Kidney tubule cell (primary cell): ENCODE results near the gene GBP4.
"Not testable (repeated sequence)": the region's sequence is repeated elsewhere in the genome, so short reads cannot be mapped to it uniquely, and the experiment has no call there.

Experiments used
- DNase-seq: peaks from one replicate; pipeline ENCODE4 v3.0.0-alpha.2; 2018; ENCODE audit warnings: low spot score

The GBP4 gene, protein sequence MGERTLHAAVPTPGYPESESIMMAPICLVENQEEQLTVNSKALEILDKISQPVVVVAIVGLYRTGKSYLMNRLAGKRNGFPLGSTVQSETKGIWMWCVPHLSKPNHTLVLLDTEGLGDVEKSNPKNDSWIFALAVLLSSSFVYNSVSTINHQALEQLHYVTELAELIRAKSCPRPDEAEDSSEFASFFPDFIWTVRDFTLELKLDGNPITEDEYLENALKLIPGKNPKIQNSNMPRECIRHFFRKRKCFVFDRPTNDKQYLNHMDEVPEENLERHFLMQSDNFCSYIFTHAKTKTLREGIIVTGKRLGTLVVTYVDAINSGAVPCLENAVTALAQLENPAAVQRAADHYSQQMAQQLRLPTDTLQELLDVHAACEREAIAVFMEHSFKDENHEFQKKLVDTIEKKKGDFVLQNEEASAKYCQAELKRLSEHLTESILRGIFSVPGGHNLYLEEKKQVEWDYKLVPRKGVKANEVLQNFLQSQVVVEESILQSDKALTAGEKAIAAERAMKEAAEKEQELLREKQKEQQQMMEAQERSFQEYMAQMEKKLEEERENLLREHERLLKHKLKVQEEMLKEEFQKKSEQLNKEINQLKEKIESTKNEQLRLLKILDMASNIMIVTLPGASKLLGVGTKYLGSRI

GRCh38 chr1:89198491-89199072 lies at the start of gene GBP4:
Gene GBP4, minus strand, starts transcription at chr1:89198942. Its CDS starts 108 bp downstream, at chr1:89198834.
- DNase-seq: peak; percentile 56

DNA sequence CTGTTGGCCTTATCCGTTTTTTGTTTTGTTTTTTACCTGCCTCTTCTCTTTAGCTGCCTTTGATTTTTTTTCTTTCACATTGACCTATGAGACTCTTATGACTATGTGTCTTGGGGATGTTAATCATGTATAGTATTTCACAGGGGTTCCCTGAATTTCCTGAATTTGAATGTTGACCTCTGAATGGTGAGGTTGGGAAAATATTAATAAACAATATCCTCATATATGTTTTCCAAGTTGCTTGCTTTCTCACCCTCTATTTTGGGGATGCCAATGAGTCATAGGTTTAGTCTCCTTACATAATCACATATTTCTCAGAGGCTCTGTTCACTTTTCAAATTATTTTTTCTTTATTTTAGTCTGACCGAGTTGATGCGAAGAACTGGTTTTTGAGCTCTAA lies 44.3 kb upstream of the GBP4 start:
- DNase-seq: no peak

DNA sequence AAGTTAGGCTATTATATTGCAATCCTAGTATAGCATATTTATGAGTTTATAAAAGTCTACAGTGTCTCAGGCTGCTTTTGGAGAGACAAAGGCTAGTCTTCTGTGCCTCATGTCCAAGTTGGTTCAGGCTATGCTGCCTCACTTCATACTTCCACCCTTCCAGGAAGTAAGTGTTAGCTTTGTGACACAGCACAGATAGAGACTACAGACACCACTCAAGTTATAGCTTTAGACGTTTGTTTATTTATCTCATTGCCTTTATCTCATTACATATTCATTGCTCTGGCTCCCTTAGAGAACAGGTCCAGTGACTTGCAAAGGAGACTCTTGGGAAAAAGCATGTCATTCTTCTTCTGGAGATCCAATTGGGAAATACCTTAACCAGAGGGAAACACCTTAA lies 22.6 kb upstream of the GBP4 start:
- DNase-seq: peak; percentile 4

DNA sequence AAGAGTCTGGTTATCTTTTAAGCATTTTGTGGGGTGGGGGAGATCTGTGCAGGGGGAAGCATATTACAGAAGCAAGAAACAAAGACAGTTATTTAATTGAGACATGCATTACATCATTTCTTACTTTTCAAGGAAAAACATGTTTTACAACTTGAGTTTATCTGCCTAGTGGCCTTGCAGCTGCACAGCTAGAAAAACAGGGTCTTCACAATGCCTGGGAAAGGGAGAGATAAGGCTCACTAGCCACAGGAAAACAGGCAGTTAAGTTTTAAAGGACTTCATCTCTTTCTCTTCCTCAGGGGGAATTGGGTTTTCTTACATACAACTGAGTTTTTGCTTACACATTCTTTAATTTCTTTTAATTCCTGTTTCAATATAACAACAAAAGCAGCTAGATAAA lies 21.1 kb upstream of the GBP4 start:
- not testable (repeated sequence) for DNase-seq

DNA sequence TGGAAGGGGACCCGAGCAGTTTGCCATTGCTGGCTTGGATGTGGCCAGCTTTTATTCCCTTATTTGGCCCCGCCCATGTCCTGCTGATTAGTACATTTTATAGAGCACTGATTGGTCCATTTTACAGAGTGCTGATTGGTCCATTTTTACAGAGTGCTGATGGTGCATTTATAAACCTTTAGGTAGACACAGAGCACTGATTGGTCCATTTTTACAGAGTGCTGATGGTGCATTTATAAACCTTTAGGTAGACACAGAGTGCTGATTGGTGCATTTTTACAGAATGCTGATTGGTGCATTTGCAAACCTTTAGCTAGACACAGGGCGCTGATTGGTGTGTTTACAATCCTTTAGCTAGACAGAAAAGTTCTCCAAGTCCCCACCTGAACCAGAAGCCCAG lies 20.2 kb upstream of the GBP4 start:
- DNase-seq: not testable (repeated sequence)

- no peak for DNase-seq
Measured at GRCh38 chr1:89213347-89213746, 14.6 kb upstream of the GBP4 start.

- DNase-seq: no peak
Measured at GRCh38 chr1:89211035-89211634, 12.4 kb upstream of the GBP4 start.

DNA sequence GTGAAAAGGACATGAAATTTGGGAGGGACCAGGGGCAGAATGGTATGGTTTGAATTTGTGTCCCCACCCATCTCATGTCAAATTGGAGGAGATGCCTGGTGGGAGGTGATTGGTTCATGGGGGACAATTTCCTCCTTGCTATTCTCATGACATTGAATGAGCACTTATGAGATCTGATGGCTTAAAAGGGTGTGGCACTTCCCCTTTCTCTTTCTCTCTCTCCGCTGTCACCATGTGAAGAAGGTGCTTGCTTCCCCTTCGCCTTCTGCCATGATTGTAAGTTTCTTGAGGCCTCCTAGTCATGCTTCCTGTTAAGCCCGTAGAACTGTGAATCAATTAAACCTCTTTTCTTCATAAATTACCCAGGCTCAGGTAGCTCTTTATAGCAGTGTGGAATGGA lies 7.6 kb upstream of the GBP4 start:
- no peak for DNase-seq

DNA sequence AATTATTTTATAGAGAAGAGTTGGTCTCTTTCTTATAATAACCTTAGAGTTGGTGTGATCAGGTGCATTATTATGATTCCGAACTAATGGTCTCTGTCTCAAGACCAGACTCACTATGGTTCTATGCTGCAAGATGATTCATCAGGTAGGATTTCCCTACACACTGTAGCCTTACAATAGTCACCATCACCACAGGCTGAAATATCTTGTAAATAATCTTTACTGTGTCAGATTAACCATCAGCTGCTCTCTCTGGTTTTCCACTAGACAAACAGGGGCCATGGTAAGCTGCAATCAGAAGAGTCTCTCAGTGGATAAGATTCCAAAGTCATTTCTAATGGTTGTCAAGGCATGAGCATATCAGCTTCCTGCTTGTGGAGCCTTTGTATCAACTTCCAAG lies 4.4 kb upstream of the GBP4 start:
- peak; percentile 55 for DNase-seq

DNA sequence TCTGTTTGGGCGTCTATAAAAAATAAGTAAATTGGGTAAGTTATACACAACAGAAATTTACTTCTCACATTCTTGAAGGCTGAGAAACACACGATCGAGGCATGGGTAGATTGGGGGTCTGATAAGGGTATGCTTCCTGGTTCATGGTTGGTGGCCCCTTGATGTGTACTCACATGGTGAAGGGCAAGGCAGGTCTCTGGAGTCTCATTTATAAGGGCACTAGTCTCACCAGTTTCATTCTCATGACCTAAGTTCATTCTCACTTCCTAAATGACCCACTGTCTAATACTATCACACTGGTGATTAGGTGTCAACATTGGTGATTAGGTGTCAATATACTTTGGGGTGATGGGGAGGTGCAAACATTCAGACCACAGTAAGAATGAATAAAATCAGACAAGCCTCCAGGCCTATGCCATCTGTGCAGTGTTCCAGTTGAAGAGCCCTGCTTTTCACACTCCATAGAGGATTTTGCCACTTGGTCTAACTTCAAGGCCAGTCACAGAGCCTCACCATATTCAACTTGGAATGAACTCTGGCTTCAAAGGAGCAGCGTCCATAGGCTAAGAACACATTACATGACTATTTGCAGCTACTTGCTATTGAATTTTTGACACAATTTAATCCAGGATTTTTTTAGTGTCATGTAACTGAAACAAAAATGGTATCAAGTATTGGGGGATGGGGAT lies 2.5 kb upstream of the GBP4 start:
- DNase-seq: no peak

GRCh38 chr1:89200663-89201062 lies 1.9 kb upstream of the GBP4 start:
- DNase-seq: no peak

DNA sequence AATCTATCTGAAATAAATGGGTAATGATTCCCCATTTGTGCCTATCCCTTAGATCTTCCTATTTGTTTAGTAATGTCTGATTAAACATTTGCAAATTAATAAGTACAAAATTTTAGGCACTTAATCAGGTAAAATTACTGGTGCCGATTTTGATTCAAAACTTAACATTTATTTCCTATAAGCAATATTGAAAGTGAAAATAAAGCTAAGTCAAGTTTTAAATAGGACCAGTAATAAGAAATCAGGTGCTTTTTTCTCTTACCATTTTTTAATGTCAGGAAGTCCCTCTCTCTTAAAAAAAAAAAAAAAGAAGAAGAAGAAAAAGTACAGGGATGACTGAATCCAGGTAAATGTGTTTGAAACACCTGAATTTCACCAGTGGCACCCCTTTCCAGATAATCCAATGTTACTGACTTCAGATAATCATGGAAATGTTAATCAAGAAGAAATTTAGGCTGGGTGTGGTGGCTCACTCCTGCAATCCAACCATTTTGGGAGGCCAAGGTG lies 836 bp upstream of the GBP4 start:
- DNase-seq: no peak

DNA sequence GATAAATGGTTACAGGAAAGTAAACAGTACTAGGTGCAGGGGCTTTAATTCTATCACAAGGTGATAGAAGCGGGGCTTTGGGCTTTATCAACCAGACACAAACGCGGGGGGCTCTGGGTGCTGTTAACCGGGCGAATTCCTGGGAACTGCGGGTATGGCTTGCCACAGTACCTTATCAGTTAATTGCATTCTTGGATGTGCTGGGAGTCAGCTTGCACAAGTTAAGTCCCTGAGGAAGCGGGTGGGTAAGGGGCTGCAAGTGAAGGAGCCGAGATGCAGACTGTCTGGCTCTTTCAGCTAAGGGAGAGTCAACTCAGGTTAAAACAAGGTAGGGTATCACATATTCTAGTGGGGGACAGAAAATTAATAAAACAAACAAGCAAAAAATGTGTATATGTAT lies 661 bp downstream of the GBP4 start:
- no peak for DNase-seq

- DNase-seq: no peak
Measured at GRCh38 chr1:89195476-89195875, 3.3 kb downstream of the GBP4 start.

DNA sequence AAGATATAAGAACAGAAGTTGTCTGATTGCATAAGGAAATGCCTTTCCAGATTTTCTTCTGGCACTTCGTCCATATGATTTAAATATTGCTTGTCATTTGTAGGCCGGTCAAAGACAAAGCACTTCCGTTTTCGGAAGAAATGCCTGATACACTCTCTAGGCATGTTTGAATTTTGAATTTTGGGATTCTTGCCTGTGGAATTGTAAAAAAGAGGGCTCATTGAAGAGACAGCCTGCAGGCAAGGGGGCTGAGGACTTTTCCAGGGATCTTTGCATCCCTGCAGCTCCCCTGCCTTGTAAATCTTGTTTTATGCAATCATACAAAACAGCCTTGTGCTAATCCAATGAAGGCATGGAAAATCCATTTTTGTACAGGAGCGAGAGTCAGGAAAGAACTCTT lies 7.4 kb downstream of the GBP4 start:
- DNase-seq: no peak

GRCh38 chr1:89190017-89190416 lies 8.7 kb downstream of the GBP4 start:
- no peak for DNase-seq

GRCh38 chr1:89179343-89179742 lies 19.4 kb downstream of the GBP4 start:
- peak; percentile 48 for DNase-seq

DNA sequence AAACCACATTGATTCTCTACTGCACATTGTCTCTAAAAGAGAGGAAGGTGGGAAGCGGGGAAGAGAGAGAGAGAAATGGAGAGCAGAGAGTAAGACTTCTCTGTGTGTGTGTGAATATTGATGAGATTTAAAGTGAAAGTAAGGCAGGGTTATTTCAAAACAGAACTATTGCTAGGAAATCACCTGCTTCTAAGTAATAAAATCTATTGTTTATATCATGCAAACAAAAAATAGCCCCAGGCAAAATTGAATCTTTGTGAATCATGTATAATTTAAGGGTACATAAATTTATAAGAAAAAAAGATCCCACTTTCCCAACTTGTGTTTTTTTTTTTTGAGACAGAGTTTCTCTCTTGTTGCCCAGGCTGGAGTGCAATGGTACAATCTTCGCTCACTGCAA lies 21.8 kb downstream of the GBP4 start:
- no peak for DNase-seq

DNA sequence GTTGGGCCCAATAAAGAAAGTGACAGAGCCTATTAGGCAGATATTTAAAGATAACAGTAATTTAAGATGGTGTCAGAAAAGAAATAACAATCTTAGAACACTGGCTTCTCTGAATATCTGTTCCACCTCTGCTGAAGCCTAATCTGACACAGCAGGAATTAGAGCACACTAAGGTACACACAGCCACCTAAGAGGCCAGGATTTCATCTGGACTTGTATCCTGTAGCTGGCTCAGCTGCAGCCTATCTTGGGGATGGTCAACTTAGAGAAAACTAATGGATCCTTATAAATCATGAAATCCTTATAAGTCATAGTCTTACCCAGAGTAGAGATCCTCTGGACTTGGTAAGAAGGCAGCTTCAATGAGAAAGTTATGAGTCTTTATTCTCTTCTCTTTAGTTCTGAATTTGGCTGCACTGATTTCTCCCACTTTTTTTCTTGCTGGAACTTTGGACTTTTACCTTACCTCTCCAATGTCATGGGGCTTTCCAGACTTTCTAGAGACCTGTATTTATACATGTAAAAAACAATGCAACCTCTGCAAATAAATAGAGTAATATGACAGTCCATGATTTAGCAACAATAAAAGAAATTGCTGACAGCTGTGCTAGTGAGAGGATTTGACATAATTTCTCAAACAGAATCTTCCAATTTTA lies 23.0 kb downstream of the GBP4 start, which contains the start of gene GBP7:
Gene GBP7 (minus strand): TSS at position 403 of the 656 bp plus-strand sequence. CDS start 4,068 bp downstream, outside the sequence.
- DNase-seq: no peak

DNA sequence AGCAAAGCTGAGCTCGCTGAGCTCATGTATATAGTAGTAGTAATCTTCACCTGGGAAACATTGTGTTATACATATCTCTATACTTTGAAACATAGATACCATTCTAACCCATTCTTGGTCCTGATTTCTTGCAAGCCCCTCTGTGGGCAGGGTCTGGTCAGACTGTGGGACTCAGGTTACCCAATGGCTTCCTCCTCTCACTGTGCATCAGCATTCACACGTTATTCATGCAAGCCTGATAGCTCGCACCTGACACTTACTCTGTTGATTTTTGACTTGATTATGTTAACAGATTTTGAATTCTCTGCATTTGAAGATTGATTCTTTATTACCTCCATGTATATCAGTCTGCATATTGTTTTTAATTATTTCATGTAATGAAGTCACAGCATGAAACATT lies 24.3 kb downstream of the GBP4 start:
- DNase-seq: no peak

DNA sequence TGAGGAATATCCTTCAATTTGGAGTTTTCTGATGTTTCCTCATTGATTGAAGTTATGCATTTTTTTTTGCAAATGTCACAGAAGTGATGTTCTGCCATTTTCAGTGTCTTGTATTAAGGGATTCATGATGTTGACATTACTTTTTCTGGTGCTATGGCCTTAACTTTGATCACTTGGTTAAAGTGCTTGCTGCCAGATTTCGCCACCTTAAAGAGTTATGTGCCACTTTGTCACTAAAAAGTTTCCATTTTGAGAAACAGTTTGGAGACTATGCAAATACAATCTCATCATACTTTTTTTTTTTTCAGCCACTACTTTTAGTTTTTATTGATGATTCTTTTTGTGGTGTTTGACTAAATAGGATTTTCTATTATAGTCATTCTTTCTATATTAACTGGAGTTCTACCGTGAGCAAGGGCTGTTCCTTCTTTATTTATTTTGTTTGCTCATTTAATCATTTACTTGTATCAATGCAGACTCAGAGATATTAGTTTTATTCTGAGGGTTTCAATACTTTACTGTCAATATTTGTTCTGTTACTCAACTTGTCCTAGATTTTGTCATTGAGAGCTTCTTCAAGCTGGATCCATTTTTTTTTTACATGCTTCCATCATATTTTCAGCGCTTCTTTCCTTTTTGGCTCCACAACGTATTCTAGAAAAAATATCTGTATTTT lies 26.1 kb downstream of the GBP4 start:
- DNase-seq: no peak
